ENCODE measurements around the gene KLK10. TPM values are rescaled to one million over a fixed set of nuclear protein-coding genes. Genes with fewer than 3 reads are reported as not detected.

Gene KLK10, protein sequence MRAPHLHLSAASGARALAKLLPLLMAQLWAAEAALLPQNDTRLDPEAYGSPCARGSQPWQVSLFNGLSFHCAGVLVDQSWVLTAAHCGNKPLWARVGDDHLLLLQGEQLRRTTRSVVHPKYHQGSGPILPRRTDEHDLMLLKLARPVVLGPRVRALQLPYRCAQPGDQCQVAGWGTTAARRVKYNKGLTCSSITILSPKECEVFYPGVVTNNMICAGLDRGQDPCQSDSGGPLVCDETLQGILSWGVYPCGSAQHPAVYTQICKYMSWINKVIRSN
- total RNA-seq (2013; cell fraction: nucleolus; rRNA removed): not detected in 2 replicates
- total RNA-seq (2014; rRNA removed) (not detected in 2 replicates), total RNA-seq (2014; rRNA removed; fragmentation: Illumina TruSeq; extraction: Trizol) (not detected in 2 replicates), total RNA-seq (2021) (not detected in 2 replicates), polyA plus RNA-seq (2011; rRNA removed) (not detected in 2 replicates), polyA plus RNA-seq (2014; fragmentation: Illumina TruSeq; extraction: Trizol) (not detected in 2 replicates), polyA plus RNA-seq (2014; fragmentation: Nextera tagmentation; extraction: Ambion mirVana) (not detected), polyA plus RNA-seq (2014; rRNA removed) (not detected in 2 replicates), polyA plus RNA-seq (2016; fragmentation: Nextera tagmentation; extraction: Ambion mirVana) (not detected), polyA minus RNA-seq (2011; rRNA and poly(A)+ RNA removed) (not detected in 2 replicates), Bru-seq, nascent RNA (not detected), BruChase-seq, experiment 1, labeled RNA remaining after a 6-hour chase (not detected), BruChase-seq, experiment 2, labeled RNA remaining after a 2-hour chase (not detected)
- not detected for polyA plus RNA-seq (2011; ENCODE audit: low read depth)
- polyA plus RNA-seq (2011; cell fraction: cytosol; rRNA removed): not detected in 2 replicates
- polyA plus RNA-seq (2011; cell fraction: nucleus; rRNA removed): not detected in 2 replicates
- polyA plus RNA-seq (2012): not detected in 2 replicates
- not detected in 2 replicates for polyA minus RNA-seq (2011; cell fraction: cytosol; rRNA and poly(A)+ RNA removed)
- not detected in 2 replicates for polyA minus RNA-seq (2011; cell fraction: nucleus; rRNA and poly(A)+ RNA removed)
- long read RNA-seq, experiment 1: 0 reads
- long read RNA-seq, experiment 2: 0 reads

DNA sequence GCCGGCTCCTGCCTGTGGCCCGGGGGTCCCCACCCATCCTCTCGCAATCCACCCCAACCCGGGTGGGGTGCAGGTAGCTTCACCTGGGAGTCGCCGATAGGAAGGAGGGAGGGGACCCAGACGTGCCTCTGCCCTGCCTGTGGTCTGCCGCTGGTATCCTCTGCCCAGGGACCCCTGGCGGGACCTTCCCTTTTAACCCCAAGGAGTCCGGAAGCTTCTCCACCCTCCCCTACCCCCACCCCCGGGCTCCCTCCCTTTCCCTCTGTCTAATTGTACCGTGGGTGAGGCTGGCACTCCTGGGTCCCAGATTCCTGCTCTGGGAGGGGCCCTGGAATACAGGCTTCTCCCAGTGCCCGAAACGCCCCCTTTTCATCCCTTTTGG is at the start of gene KLK10:
TSS of gene KLK10 (minus strand) at position 166 of the 382 bp plus-strand sequence. CDS start 579 bp downstream, outside the sequence.
- RAD21 ChIA-PET (ENCODE audit: unreplicated experiment): no interaction called here
- Histone ChIP-seq H3K4me3 (no peak within 1 kb of the TSS), H4K20me1 (ENCODE audit: control insufficient read depth, insufficient read depth) (no peaks in the 10 kb centered on the region), H2AFZ (ENCODE audit: control insufficient read depth, low read depth, low read length) (no peak within 1 kb of the TSS), H3K27me3 (replicated peaks in 1 of 2; ENCODE audit: control insufficient read depth in 2 of 2, insufficient read depth in 2 of 2, low read length in 1 of 2) (no peaks in the 10 kb centered on the region; a peak in 3 of 4 replicates), H3K9me3 (replicated peaks; ENCODE audit: control insufficient read depth, insufficient read depth, low read length) (no peaks in the 10 kb centered on the region; the same call in 2 of the 3 replicates), H3K27ac (ENCODE audit: control insufficient read depth, insufficient read depth) (no peak within 1 kb of the TSS), H3K9ac (ENCODE audit: control insufficient read depth, insufficient read depth, low read length) (no peak within 1 kb of the TSS), H3K79me2 (ENCODE audit: control insufficient read depth, insufficient read depth, low read length) (no peaks in the 10 kb centered on the region), H3K36me3 (ENCODE audit: control insufficient read depth in 2 of 2, insufficient read depth in 2 of 2, low read length in 1 of 2) (no peaks in the 10 kb centered on the region), H3K4me2 (ENCODE audit: control insufficient read depth, insufficient read depth) (no peak within 1 kb of the TSS), H3K4me1 (ENCODE audit: control insufficient read depth, insufficient read depth, low read length) (no peaks in the 10 kb centered on the region)
- DNase-seq (ENCODE audit: low read depth, low spot score): no peak
- BruUV-seq (replicated peaks): no TSS peak
- FAIRE-seq: no peak
- intact Hi-C loops (cut with micrococcal nuclease; ENCODE audit: unreplicated experiment): no loop called here
- ATAC-seq: no peak
- SMC1A ChIA-PET (ENCODE audit: uncharacterized antibody, unreplicated experiment): no interaction called here
- POLR2A ChIA-PET: no interaction called here
- WGBS (ENCODE audit: insufficient coverage, insufficient replicate concordance, low lambda C conversion rate, missing lambda C conversion rate): 10% methylated on average over 10 of the region's 14 CpGs
- in situ Hi-C loops (cut with MboI): no loop called here
- TF ChIP-seq ETV6 (conservative IDR thresholded peaks at IDR 0.05 in 1 of 2, IDR thresholded peaks at IDR 0.05 in 1 of 2; ENCODE audit: borderline replicate concordance in 1 of 2, low read depth in 1 of 2) (no peak), NRF1 (conservative IDR thresholded peaks at IDR 0.05; ENCODE audit: low read depth, low read length) (no peak), MTA3 (IDR thresholded peaks at IDR 0.05; ENCODE audit: borderline replicate concordance, low read length) (no peak), TBL1XR1 (IDR thresholded peaks at IDR 0.05; ENCODE audit: low read depth, low read length) (no peak), YY1 (IDR thresholded peaks at IDR 0.05; ENCODE audit: low read depth, low read length) (no peak), RAD51 (IDR thresholded peaks at IDR 0.05) (no peak), HCFC1 (IDR thresholded peaks at IDR 0.05; ENCODE audit: low read length) (no peak), PAX5 (IDR thresholded peaks at IDR 0.05; ENCODE audit: borderline replicate concordance, low read depth, low read length) (no peak), NFIC (IDR thresholded peaks at IDR 0.05; ENCODE audit: low read depth, low read length) (no peak), NR2F1 (conservative IDR thresholded peaks at IDR 0.05) (no peak)
- TF ChIP-seq, protein P1, sequence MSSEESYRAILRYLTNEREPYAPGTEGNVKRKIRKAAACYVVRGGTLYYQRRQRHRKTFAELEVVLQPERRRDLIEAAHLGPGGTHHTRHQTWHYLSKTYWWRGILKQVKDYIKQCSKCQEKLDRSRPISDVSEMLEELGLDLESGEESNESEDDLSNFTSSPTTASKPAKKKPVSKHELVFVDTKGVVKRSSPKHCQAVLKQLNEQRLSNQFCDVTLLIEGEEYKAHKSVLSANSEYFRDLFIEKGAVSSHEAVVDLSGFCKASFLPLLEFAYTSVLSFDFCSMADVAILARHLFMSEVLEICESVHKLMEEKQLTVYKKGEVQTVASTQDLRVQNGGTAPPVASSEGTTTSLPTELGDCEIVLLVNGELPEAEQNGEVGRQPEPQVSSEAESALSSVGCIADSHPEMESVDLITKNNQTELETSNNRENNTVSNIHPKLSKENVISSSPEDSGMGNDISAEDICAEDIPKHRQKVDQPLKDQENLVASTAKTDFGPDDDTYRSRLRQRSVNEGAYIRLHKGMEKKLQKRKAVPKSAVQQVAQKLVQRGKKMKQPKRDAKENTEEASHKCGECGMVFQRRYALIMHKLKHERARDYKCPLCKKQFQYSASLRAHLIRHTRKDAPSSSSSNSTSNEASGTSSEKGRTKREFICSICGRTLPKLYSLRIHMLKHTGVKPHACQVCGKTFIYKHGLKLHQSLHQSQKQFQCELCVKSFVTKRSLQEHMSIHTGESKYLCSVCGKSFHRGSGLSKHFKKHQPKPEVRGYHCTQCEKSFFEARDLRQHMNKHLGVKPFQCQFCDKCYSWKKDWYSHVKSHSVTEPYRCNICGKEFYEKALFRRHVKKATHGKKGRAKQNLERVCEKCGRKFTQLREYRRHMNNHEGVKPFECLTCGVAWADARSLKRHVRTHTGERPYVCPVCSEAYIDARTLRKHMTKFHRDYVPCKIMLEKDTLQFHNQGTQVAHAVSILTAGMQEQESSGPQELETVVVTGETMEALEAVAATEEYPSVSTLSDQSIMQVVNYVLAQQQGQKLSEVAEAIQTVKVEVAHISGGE (CRISPR knock-in tag; IDR thresholded peaks at IDR 0.05): no peak
- CTCF ChIA-PET: no interaction called here

All from GM12878 (cell line).